Pancreas (tissue), 10 donors: Measurements from ENCODE around the gene NANOS3. TPM values are rescaled to one million over a fixed set of nuclear protein-coding genes. Genes with fewer than 3 reads are reported as not detected.
A peak's percentile ranks its signal among the peaks of the same experiment; 100 is the strongest.

ENCODE experiments used
- ATAC-seq, 4 donors: fragments of 200-7000 bp; cut with Tn5 transposase; one replicate each; pipeline versions ENCODE4 v1.8.0 to v1.9.1; 2020; ENCODE audit warnings: mild to moderate bottlenecking in 4 of 4, moderate library complexity in 4 of 4
- DNase-seq, 6 donors: peaks; one replicate each; pipeline ENCODE4 v3.0.0-alpha.2; 2020
- FAIRE-seq: peaks from 2 replicates; lab custom pipeline; 2012; peaks lifted over from hg19 to GRCh38; lab: Jason Lieb, UNC
- H3K27ac ChIP-seq, 4 donors: fragments of 200-600 bp; sonication (generic); 1 replicate in 3 of 4; 2 replicates in 1 of 4; pipeline versions ENCODE4 v1.5.0 to v1.8.0; 2020
- H3K27me3 ChIP-seq, 4 donors: fragments of 200-600 bp; one replicate each; pipeline ENCODE4 v1.8.0; 2021
- H3K36me3 ChIP-seq, 3 donors: fragments of 200-600 bp; sonication (generic) in 1 of 3; one replicate each; pipeline versions ENCODE4 v1.5.0 to v1.8.0; 2020 to 2021
- H3K4me1 ChIP-seq, 3 donors: fragments of 200-600 bp; one replicate each; pipeline ENCODE4 v1.8.0; 2021
- H3K4me3 ChIP-seq, 4 donors: fragments of 200-600 bp; sonication (generic) in 2 of 4; one replicate each; pipeline versions ENCODE4 v1.5.0 to v1.8.0; 2020 to 2021
- H3K9me3 ChIP-seq, 4 donors: fragments of 200-600 bp; one replicate each; pipeline ENCODE4 v1.8.0; 2021
- CTCF ChIP-seq, 4 donors: fragments of 200-600 bp; sonication (generic) in 3 of 4; IDR thresholded peaks; one replicate each; pipeline versions ENCODE4 v1.5.0 to v1.8.0; 2021; ENCODE audit warnings: antibody characterized with exemption in 4 of 4
- WGBS, 2 donors: extraction: QIAGEN DNeasy Blood & Tissue Kit; methylation state at CpG; one replicate each; pipeline ENCODE4 v1.1.7; 2013; 5-methylcytosine and 5-hydroxymethylcytosine counted together
- intact Hi-C, 3 donors: fragments of 100-400 bp; cut with DNase I; formaldehyde crosslinking; loops; one replicate each; pipeline versions ENCODE4 v1.11.1 to v1.14.2; 2022
- polyA plus RNA-seq, 2 donors: library from polyadenylated mRNA; stranded (reverse); fragments of 200-250 nt; gene quantifications; one replicate each; pipeline ENCODE4 v1.2.3, GENCODE V29; 2013
- total RNA-seq, 6 donors: library from RNA; stranded (reverse); fragmentation: NEBNext Ultra II Directional in 4 of 6; extraction: Animal tissue kit (Norgen Biotek cat#: 25700) in 4 of 6; gene quantifications; one replicate each; pipeline versions ENCODE4 v1.2.1 to v1.2.4, GENCODE V29; 2021 to 2023
- donor health status: healthy with polysubstance abuse.
- donor health status: DM: no; HTN: no; CAD: no; lungs with moderate emphysema.
- donor health status: DM: no; HTN: no; CAD: no.
- donor health status: control.
- donor health status: control.
- donor health status: Bipolar disorder and iron deficiency.
- donor health status: DM: yes; HTN: yes; CAD: no.
- donor health status: DM: no; HTN: no; CAD: no.
- donor health status: DM: no; HTN: no; CAD: no.
- donor health status: DM: yes; HTN: yes; CAD: no.

NANOS3 gene
- total and polyA plus RNA-seq, 8 donors, result 0.39 to 3.1 (median 0.72) TPM; not detected in 2

- Histone ChIP-seq H3K9me3 (no peaks in the 10 kb centered on the region), H3K27ac (peak overlapping the region; percentile 59 to 85 (median 72)), H3K4me1 (peaks cover 9 to 33% (median 9%) of the 10 kb centered on the region in 3 donors), H3K27me3 (no peaks in the 10 kb centered on the region), H3K4me3 (peak overlapping the region in 1 of 4 donors; percentile 23), H3K36me3 (no peaks in the 10 kb centered on the region)
- intact Hi-C loops, result loop anchor here in 2 of 3 donors (5.0 kb wide), 1 partner anchor 192 kb away; the partner anchor contains the start of gene MISP3 (in 2 of the 2)
- peak; percentile 59 for FAIRE-seq
- 5 to 7% methylated on average over 33 to 34 of the region's 34 CpGs for WGBS, 2 donors
- DNase-seq, result peak; percentile 96 to 99 (median 99)
- peak; percentile 98 to 100 (median 100) for TF ChIP-seq CTCF (IDR thresholded peaks at IDR 0.05)
- peak; percentile 87 to 95 (median 90) for ATAC-seq
These were observed 3.4 kb downstream of the NANOS3 start for GRCh38 chr19:13880059-13881043.

GRCh38 chr19:13881251-13881691 lies 4.3 kb downstream of the NANOS3 start:
- no peak for TF ChIP-seq CTCF (IDR thresholded peaks at IDR 0.05)
- Histone ChIP-seq H3K27me3 (no peaks in the 10 kb centered on the region), H3K27ac (peak overlapping the region in 2 of 4 donors; percentile 16 to 58), H3K9me3 (no peaks in the 10 kb centered on the region), H3K4me3 (no peak overlapping the region), H3K4me1 (peaks cover 15 to 33% (median 16%) of the 10 kb centered on the region in 3 donors), H3K36me3 (no peaks in the 10 kb centered on the region)
- intact Hi-C loops, result loop anchor here in 2 of 3 donors (5.0 kb wide), 1 partner anchor 191 kb away; the partner anchor contains the start of gene MISP3 (in 2 of the 2)
- ATAC-seq (no peak), DNase-seq (no peak), FAIRE-seq (no peak)
- 76 to 78% methylated on average over 12 of the region's 12 CpGs for WGBS, 2 donors

GRCh38 chr19:13881692-13882418 lies 4.9 kb downstream of the NANOS3 start:
- FAIRE-seq (no peak), ATAC-seq (no peak), DNase-seq (peak in 2 of 6 donors; percentile 60 to 79)
- no peak for TF ChIP-seq CTCF (IDR thresholded peaks at IDR 0.05)
- H3K4me3 ChIP-seq, result no peak overlapping the region
- H3K4me1 ChIP-seq, result peaks cover 15 to 33% (median 16%) of the 10 kb centered on the region in 3 donors
- no peaks in the 10 kb centered on the region for H3K9me3 ChIP-seq
- no peaks in the 10 kb centered on the region for H3K27me3 ChIP-seq
- intact Hi-C loops, result loop anchor here in 2 of 3 donors (5.0 kb wide), 1 partner anchor 190 kb away; the partner anchor contains the start of gene MISP3 (in 2 of the 2)
- 62 to 67% methylated on average over 17 of the region's 17 CpGs for WGBS, 2 donors
- peak overlapping the region in 2 of 4 donors; percentile 16 to 58 for H3K27ac ChIP-seq
- no peaks in the 10 kb centered on the region for H3K36me3 ChIP-seq

GRCh38 chr19:13882419-13882795 lies 5.5 kb downstream of the NANOS3 start:
- DNase-seq (no peak), FAIRE-seq (no peak), ATAC-seq (no peak)
- 74 to 77% methylated on average over 5 of the region's 5 CpGs for WGBS, 2 donors
- intact Hi-C loops, result loop anchor here in 2 of 3 donors (5.0 kb wide), 1 partner anchor 190 kb away; the partner anchor contains the start of gene MISP3 (in 2 of the 2)
- H3K4me3 ChIP-seq, result no peak overlapping the region
- TF ChIP-seq CTCF (IDR thresholded peaks at IDR 0.05), result no peak
- H3K36me3 ChIP-seq, result no peaks in the 10 kb centered on the region
- peak overlapping the region in 2 of 4 donors; percentile 16 to 58 for H3K27ac ChIP-seq
- peaks cover 15 to 33% (median 16%) of the 10 kb centered on the region in 3 donors for H3K4me1 ChIP-seq
- no peaks in the 10 kb centered on the region for H3K27me3 ChIP-seq
- H3K9me3 ChIP-seq, result no peaks in the 10 kb centered on the region
